ENCODE results near the gene SMTNL2. TPM values are rescaled to one million over a fixed set of nuclear protein-coding genes. Genes with fewer than 3 reads are reported as not detected.
A peak's percentile ranks its signal among the peaks of the same experiment; 100 is the strongest.

The SMTNL2 gene
- 1 to 10 TPM; 3.0 to 7.2 (median 4.7) TPM for total RNA-seq

DNA sequence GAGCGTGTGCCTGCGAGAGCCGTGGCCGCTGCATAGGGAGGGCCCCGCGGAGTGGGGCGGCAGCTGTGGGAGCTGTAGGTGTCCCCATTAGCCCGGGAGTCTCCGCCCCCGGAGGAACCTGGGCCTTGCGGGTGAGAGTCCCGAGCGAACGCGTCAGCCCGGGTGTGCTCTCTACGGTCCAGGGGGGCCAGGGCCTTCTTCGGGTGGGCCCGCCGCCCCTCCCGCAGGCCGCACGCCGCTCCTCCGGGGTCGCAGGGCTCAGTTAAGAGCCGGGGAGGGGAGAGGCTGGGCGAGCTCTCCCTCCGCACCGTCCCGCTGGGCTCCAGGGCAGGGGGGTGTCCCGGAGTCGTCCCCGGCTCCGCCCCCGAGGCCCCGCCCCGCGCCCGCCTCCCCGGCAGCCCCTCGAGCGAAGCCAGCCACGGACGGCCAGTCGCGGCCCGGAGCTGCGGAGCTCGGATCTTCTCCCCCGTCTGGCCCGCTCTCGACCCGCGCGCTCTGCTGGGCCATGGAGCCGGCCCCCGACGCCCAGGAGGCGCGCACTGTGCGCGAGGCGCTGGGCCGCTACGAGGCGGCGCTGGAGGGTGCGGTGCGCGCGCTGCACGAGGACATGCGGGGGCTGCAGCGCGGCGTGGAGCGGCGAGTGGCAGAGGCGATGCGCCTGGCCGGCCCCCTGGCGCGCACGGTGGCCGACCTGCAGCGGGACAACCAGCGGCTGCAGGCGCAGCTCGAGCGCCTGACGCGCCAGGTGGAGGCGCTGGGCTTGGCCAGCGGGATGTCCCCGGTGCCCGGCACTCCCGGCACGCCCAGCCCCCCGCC is at the start of gene SMTNL2:
Gene SMTNL2 (plus strand): TSS at position 429 of the 816 bp plus-strand sequence. CDS start 77 bp downstream, at position 506.
- H3K27ac ChIP-seq (replicated peaks in 1 of 4), result peak within 1 kb of the TSS; percentile 74 to 84 (median 79)
- peak within 1 kb of the TSS; percentile 63 to 68 (median 66) for H3K4me3 ChIP-seq
- 0% methylated on average over 17 of the region's 100 CpGs for WGBS
- DNase-seq (ENCODE audit: extremely low spot score), result no peak
- TF ChIP-seq POLR2A (IDR thresholded peaks at IDR 0.05; ENCODE audit: low read depth), result peak; percentile 66
- peak; percentile 33 to 47 for TF ChIP-seq POLR2AphosphoS5 (IDR thresholded peaks at IDR 0.05)
- TF ChIP-seq, protein P1, sequence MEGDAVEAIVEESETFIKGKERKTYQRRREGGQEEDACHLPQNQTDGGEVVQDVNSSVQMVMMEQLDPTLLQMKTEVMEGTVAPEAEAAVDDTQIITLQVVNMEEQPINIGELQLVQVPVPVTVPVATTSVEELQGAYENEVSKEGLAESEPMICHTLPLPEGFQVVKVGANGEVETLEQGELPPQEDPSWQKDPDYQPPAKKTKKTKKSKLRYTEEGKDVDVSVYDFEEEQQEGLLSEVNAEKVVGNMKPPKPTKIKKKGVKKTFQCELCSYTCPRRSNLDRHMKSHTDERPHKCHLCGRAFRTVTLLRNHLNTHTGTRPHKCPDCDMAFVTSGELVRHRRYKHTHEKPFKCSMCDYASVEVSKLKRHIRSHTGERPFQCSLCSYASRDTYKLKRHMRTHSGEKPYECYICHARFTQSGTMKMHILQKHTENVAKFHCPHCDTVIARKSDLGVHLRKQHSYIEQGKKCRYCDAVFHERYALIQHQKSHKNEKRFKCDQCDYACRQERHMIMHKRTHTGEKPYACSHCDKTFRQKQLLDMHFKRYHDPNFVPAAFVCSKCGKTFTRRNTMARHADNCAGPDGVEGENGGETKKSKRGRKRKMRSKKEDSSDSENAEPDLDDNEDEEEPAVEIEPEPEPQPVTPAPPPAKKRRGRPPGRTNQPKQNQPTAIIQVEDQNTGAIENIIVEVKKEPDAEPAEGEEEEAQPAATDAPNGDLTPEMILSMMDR (IDR thresholded peaks at IDR 0.05), result no peak
- intact Hi-C loops (cut with DNase I), result no loop called here
- no peaks in the 10 kb centered on the region for H3K9me3 ChIP-seq
- H3K27me3 ChIP-seq, result peaks cover 0 to 41% (median 9%) of the 10 kb centered on the region in 4 donors
- peaks cover 28 to 37% (median 33%) of the 10 kb centered on the region in 4 donors for H3K4me1 ChIP-seq
- H3K36me3 ChIP-seq, result no peaks in the 10 kb centered on the region

DNA sequence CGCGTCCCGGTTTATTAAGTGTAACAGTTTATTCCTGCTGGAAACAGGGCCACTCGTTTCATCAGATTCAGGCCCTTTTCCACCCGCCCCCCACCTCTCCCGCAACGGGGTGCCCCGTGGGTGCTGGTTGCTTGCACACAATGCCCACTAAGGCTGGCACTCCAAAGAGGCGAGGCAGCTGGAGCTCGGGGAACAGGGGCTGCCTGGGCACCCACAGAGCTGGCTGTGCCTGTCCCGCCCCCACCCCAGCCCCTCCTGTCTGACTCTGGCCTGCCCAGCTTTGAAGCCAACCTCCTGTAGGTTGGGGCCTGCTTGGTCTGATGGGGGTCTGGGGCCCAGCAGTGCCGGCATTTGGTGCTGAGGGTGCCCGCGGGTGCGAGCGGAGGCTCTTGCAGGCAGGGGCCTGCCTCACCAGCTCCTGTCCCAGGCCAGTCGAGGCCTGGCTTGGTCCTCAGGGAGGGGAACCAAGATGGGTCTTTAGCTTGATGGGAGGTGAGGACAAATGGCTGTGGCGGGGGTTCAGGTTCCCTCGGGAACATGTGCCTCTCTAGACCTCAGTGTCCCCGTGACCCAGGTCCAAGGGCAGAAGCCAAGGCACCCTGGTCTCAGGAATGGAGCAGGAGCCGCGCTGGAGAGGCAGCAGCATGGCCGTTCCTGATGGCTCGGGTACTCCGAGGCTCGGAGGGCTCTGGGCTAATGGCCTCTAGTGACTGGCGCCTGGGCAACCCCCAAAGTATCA is 49.2 kb upstream of the SMTNL2 start:
- peaks cover 0 to 22% (median 0%) of the 10 kb centered on the region in 4 donors for H3K27me3 ChIP-seq
- WGBS, result 64% methylated on average over 5 of the region's 27 CpGs
- no peak for DNase-seq (ENCODE audit: extremely low spot score)
- H3K4me3 ChIP-seq, result peak overlapping the region in 1 of 4 donors; percentile 23
- peaks cover 9 to 32% (median 22%) of the 10 kb centered on the region in 4 donors for H3K36me3 ChIP-seq
- H3K27ac ChIP-seq (replicated peaks in 1 of 4), result peak overlapping the region; percentile 38 to 74 (median 68)
- TF ChIP-seq, protein P1 (IDR thresholded peaks at IDR 0.05), result no peak
- no peak for TF ChIP-seq POLR2A (IDR thresholded peaks at IDR 0.05; ENCODE audit: low read depth)
- no peak for TF ChIP-seq POLR2AphosphoS5 (IDR thresholded peaks at IDR 0.05)
- TF ChIP-seq EP300 (IDR thresholded peaks at IDR 0.05), result no peak
- intact Hi-C loops (cut with DNase I), result no loop called here
- no peaks in the 10 kb centered on the region for H3K9me3 ChIP-seq
- peaks cover 74 to 96% (median 89%) of the 10 kb centered on the region in 4 donors for H3K4me1 ChIP-seq

DNA sequence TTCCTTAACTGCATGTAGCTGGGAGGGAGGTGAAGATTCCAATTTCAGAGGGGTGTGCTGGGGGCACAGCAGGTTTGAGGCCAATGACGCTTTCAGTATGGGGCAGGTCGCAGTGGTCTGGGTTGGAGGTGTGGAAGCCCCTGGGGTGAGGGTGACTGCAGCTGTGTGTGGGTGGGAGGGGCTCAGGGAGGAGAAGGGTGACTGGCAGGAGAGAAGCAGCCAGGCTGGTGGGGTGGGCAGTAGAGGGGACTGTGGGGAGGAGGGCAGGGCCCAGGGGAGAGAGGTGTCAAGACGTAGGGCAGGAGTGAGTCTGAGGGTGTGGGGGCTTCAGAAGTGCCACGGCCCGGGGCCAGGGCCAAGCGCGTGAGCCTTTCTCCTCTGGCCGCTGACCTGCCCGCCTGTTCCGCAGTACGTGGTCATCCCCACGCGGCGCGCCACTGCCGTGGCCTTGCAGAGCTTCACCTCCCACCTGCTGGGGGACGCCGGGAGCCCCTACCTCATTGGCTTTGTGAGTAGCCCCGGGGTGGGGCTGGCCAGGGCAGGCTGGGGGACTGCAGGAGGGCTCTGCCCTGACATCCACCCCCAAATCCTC is 48.6 kb upstream of the SMTNL2 start:
- H3K27ac ChIP-seq (replicated peaks in 1 of 4), result peak overlapping the region; percentile 52 to 76 (median 70)

DNA sequence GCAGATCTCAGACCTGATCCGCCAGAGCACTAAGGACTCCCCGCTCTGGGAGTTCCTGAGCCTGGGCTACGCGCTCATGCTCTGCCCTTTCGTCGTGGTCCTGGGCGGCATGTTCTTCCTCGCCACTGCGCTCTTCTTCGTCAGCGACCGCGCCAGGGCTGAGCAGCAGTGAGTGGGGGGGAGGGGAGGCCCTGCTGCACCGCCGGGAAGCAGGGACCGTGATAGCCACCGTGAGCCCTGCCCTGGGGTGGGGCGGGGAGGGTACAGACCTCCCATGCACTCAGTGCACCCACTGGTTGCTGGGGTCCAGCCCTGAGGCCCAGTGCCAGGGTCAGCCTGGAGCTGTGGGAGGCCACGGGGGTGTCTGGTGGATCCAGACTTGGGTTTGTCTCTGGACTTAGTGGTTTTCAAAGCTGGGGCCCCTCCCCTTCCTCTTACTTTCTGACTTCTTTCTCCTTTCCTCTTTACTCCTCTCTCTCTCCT is 48.0 kb upstream of the SMTNL2 start:
- Histone ChIP-seq H3K27ac (replicated peaks in 1 of 4) (peak overlapping the region; percentile 52 to 76 (median 70)), H3K9me3 (no peaks in the 10 kb centered on the region), H3K4me1 (peaks cover 80 to 97% (median 89%) of the 10 kb centered on the region in 4 donors), H3K36me3 (peaks cover 16 to 43% (median 33%) of the 10 kb centered on the region in 4 donors), H3K4me3 (peak overlapping the region in 3 of 4 donors; percentile 9 to 29 (median 15)), H3K27me3 (peaks cover 0 to 22% (median 0%) of the 10 kb centered on the region in 4 donors)
- intact Hi-C loops (cut with DNase I), result no loop called here
- WGBS, result 16% methylated on average over 7 of the region's 19 CpGs
- TF ChIP-seq POLR2A (IDR thresholded peaks at IDR 0.05; ENCODE audit: low read depth), result no peak
- TF ChIP-seq POLR2AphosphoS5 (IDR thresholded peaks at IDR 0.05), result no peak
- TF ChIP-seq, protein P1 (IDR thresholded peaks at IDR 0.05), result no peak
- TF ChIP-seq EP300 (IDR thresholded peaks at IDR 0.05), result no peak
- DNase-seq (ENCODE audit: extremely low spot score), result no peak

More for the DNA sequence above, 48.6 kb upstream of the SMTNL2 start:
- TF ChIP-seq POLR2A (IDR thresholded peaks at IDR 0.05; ENCODE audit: low read depth) (no peak), EP300 (IDR thresholded peaks at IDR 0.05) (no peak), POLR2AphosphoS5 (IDR thresholded peaks at IDR 0.05) (no peak)
- TF ChIP-seq, protein P1 (IDR thresholded peaks at IDR 0.05), result no peak
- H3K4me3 ChIP-seq, result peak overlapping the region in 3 of 4 donors; percentile 9 to 29 (median 15)
- DNase-seq (ENCODE audit: extremely low spot score), result no peak
- H3K27me3 ChIP-seq, result peaks cover 0 to 22% (median 0%) of the 10 kb centered on the region in 4 donors
- H3K9me3 ChIP-seq, result no peaks in the 10 kb centered on the region
- H3K36me3 ChIP-seq, result peaks cover 10 to 39% (median 29%) of the 10 kb centered on the region in 4 donors
- intact Hi-C loops (cut with DNase I), result no loop called here
- 72% methylated on average over 4 of the region's 19 CpGs for WGBS
- H3K4me1 ChIP-seq, result peaks cover 75 to 96% (median 87%) of the 10 kb centered on the region in 4 donors
